Activated CD4-positive, alpha-beta memory T cell treated with anti-CD3 and anti-CD28 coated beads for 36 hours (primary cell): Measurements from ENCODE around the gene GCAT. TPM values are rescaled to one million over a fixed set of nuclear protein-coding genes. Genes with fewer than 3 reads are reported as not detected.

Source experiments
- CTCF ChIA-PET: fragments of 350-600 bp; sonication (Branson Sonifier 250); formaldehyde crosslinking; loops from one replicate; lab custom pipeline; 2021; ENCODE audit warnings: antibody characterized with exemption, inconsistent platforms; lab: Charles Lee
- POLR2A ChIA-PET: fragments of 350-600 bp; sonication (Branson Sonifier 250); formaldehyde crosslinking; loops from one replicate; lab custom pipeline; 2021; ENCODE audit warnings: antibody characterized with exemption; lab: Charles Lee
- DNase-seq: peaks from one replicate; pipeline ENCODE4 v3.0.0-alpha.2; 2020
- H3K27ac Mint-ChIP-seq: one replicate; pipeline ENCODE4 v1.8.0; 2021; ENCODE audit warnings: mixed read lengths
- H3K27me3 Mint-ChIP-seq: one replicate; pipeline ENCODE4 v1.8.0; 2021; ENCODE audit warnings: mixed read lengths
- H3K36me3 Mint-ChIP-seq: one replicate; pipeline ENCODE4 v1.8.0; 2021; ENCODE audit warnings: mixed read lengths
- H3K4me1 Mint-ChIP-seq: one replicate; pipeline ENCODE4 v1.8.0; 2021; ENCODE audit warnings: low read depth, mixed read lengths
- H3K4me3 Mint-ChIP-seq: one replicate; pipeline ENCODE4 v1.8.0; 2021; ENCODE audit warnings: mild to moderate bottlenecking, mixed read lengths
- H3K9me3 Mint-ChIP-seq: one replicate; pipeline ENCODE4 v1.8.0; 2021; ENCODE audit warnings: mixed read lengths
- intact Hi-C: fragments of 100-400 bp; cut with micrococcal nuclease; formaldehyde crosslinking; loops from one replicate; pipeline ENCODE4 v1.15.1; 2023
- total RNA-seq, 2 experiments: library from RNA; stranded (reverse); gene quantifications; one replicate each; pipeline ENCODE4 v1.2.3, GENCODE V29; 2021

The GCAT gene
- total RNA-seq, result 10 to 100 TPM; 21.8 TPM

GRCh38 chr22:37807410-37808293 is at the start of gene GCAT:
TSS of gene GCAT (plus strand) at chr22:37807934. CDS start at chr22:37807968, 34 bp downstream.
- H3K27me3 Mint-ChIP-seq, result peaks cover 46% of the 10 kb centered on the region
- CTCF ChIA-PET, result interaction anchor here (0.7 to 4.0 kb wide), 6 partner anchors 11 to 55 kb away, joined by 3 to 52 read pairs (median 4); partner anchors contain the start of gene ANKRD54
- no peak within 1 kb of the TSS for H3K27ac Mint-ChIP-seq
- peaks cover 33% of the 10 kb centered on the region for H3K4me1 Mint-ChIP-seq
- no peaks in the 10 kb centered on the region for H3K36me3 Mint-ChIP-seq
- peak; percentile 96 for DNase-seq
- intact Hi-C loops, result loop anchor here (2.0 to 5.0 kb wide), 3 partner anchors 37 to 200 kb away; partner anchors contain the start of genes ANKRD54, C22orf23, GGA1 and POLR2F
- POLR2A ChIA-PET, result interaction anchor here (0.7 to 1.9 kb wide), 6 partner anchors 10 to 501 kb away, joined by 3 to 7 read pairs (median 3); partner anchors contain the start of genes ANKRD54 and MICALL1
- H3K9me3 Mint-ChIP-seq, result no peaks in the 10 kb centered on the region
- H3K4me3 Mint-ChIP-seq, result peak within 1 kb of the TSS; percentile 77

GRCh38 chr22:37758694-37759093 is 49.0 kb upstream of the GCAT start:
- H3K4me3 Mint-ChIP-seq, result no peak overlapping the region
- no peaks in the 10 kb centered on the region for H3K27me3 Mint-ChIP-seq
- H3K36me3 Mint-ChIP-seq, result peaks cover 10% of the 10 kb centered on the region
- H3K27ac Mint-ChIP-seq, result no peak overlapping the region
- no peak for DNase-seq
- intact Hi-C loops, result no loop called here
- H3K4me1 Mint-ChIP-seq, result no peaks in the 10 kb centered on the region
- ChIA-PET POLR2A (no interaction called here), CTCF (no interaction called here)
- no peaks in the 10 kb centered on the region for H3K9me3 Mint-ChIP-seq

GRCh38 chr22:37759281-37759680 is 48.5 kb upstream of the GCAT start:
- H3K27ac Mint-ChIP-seq, result no peak overlapping the region
- no peak for DNase-seq
- H3K4me1 Mint-ChIP-seq, result no peaks in the 10 kb centered on the region
- H3K9me3 Mint-ChIP-seq, result no peaks in the 10 kb centered on the region
- H3K36me3 Mint-ChIP-seq, result peaks cover 10% of the 10 kb centered on the region
- H3K4me3 Mint-ChIP-seq, result no peak overlapping the region
- POLR2A ChIA-PET, result no interaction called here
- intact Hi-C loops, result no loop called here
- H3K27me3 Mint-ChIP-seq, result no peaks in the 10 kb centered on the region
- CTCF ChIA-PET, result interaction anchor here (0.6 kb wide), 1 partner anchor 39 kb away, joined by 3 read pairs; no protein-coding TSS in a partner anchor

- intact Hi-C loops, result no loop called here
- POLR2A ChIA-PET, result no interaction called here
- H3K4me3 Mint-ChIP-seq, result no peak overlapping the region
- peaks cover 9% of the 10 kb centered on the region for H3K36me3 Mint-ChIP-seq
- H3K27me3 Mint-ChIP-seq, result no peaks in the 10 kb centered on the region
- no peak for DNase-seq
- H3K9me3 Mint-ChIP-seq, result no peaks in the 10 kb centered on the region
- no peaks in the 10 kb centered on the region for H3K4me1 Mint-ChIP-seq
- CTCF ChIA-PET, result no interaction called here
- no peak overlapping the region for H3K27ac Mint-ChIP-seq
Observed at GRCh38 chr22:37760152-37760551, 47.6 kb upstream of the GCAT start.

- DNase-seq, result no peak
- no peaks in the 10 kb centered on the region for H3K4me1 Mint-ChIP-seq
- ChIA-PET CTCF (no interaction called here), POLR2A (no interaction called here)
- peaks cover 8% of the 10 kb centered on the region for H3K36me3 Mint-ChIP-seq
- no peaks in the 10 kb centered on the region for H3K27me3 Mint-ChIP-seq
- no peaks in the 10 kb centered on the region for H3K9me3 Mint-ChIP-seq
- intact Hi-C loops, result no loop called here
- H3K27ac Mint-ChIP-seq, result no peak overlapping the region
- H3K4me3 Mint-ChIP-seq, result no peak overlapping the region
Observed at GRCh38 chr22:37762389-37762836, 45.3 kb upstream of the GCAT start.

GRCh38 chr22:37763012-37763411 is 44.7 kb upstream of the GCAT start:
- intact Hi-C loops, result no loop called here
- CTCF ChIA-PET, result no interaction called here
- H3K4me1 Mint-ChIP-seq, result no peaks in the 10 kb centered on the region
- peaks cover 8% of the 10 kb centered on the region for H3K36me3 Mint-ChIP-seq
- H3K27ac Mint-ChIP-seq, result no peak overlapping the region
- H3K4me3 Mint-ChIP-seq, result no peak overlapping the region
- no peak for DNase-seq
- H3K9me3 Mint-ChIP-seq, result no peaks in the 10 kb centered on the region
- H3K27me3 Mint-ChIP-seq, result no peaks in the 10 kb centered on the region
- POLR2A ChIA-PET, result no interaction called here

- Mint-ChIP-seq H3K27me3 (no peaks in the 10 kb centered on the region), H3K9me3 (no peaks in the 10 kb centered on the region), H3K27ac (no peak overlapping the region), H3K4me1 (no peaks in the 10 kb centered on the region), H3K4me3 (no peak overlapping the region), H3K36me3 (peaks cover 4% of the 10 kb centered on the region)
- no peak for DNase-seq
- ChIA-PET CTCF (no interaction called here), POLR2A (interaction anchor here (0.9 kb wide), 1 partner anchor 17 kb away, joined by 4 read pairs; no protein-coding TSS in a partner anchor)
- intact Hi-C loops, result no loop called here
Observed at GRCh38 chr22:37763652-37764051, 44.1 kb upstream of the GCAT start.

- no peak for DNase-seq
- intact Hi-C loops, result no loop called here
Observed at GRCh38 chr22:37764622-37765021, 43.1 kb upstream of the GCAT start.

GRCh38 chr22:37765498-37765897 is 42.2 kb upstream of the GCAT start:
- ChIA-PET POLR2A (no interaction called here), CTCF (no interaction called here)
- DNase-seq, result no peak
- no peak overlapping the region for H3K27ac Mint-ChIP-seq
- H3K36me3 Mint-ChIP-seq, result peaks cover 1% of the 10 kb centered on the region
- intact Hi-C loops, result no loop called here
- no peaks in the 10 kb centered on the region for H3K9me3 Mint-ChIP-seq
- H3K27me3 Mint-ChIP-seq, result no peaks in the 10 kb centered on the region
- no peak overlapping the region for H3K4me3 Mint-ChIP-seq
- H3K4me1 Mint-ChIP-seq, result no peaks in the 10 kb centered on the region

More at GRCh38 chr22:37764622-37765021, 43.1 kb upstream of the GCAT start:
- POLR2A ChIA-PET, result interaction anchor here (0.9 kb wide), 1 partner anchor 18 kb away, joined by 4 read pairs; no protein-coding TSS in a partner anchor
- Mint-ChIP-seq H3K9me3 (no peaks in the 10 kb centered on the region), H3K27ac (no peak overlapping the region), H3K36me3 (peaks cover 4% of the 10 kb centered on the region), H3K4me1 (no peaks in the 10 kb centered on the region), H3K4me3 (no peak overlapping the region), H3K27me3 (no peaks in the 10 kb centered on the region)
- CTCF ChIA-PET, result no interaction called here

- H3K4me3 Mint-ChIP-seq, result no peak overlapping the region
- no peaks in the 10 kb centered on the region for H3K9me3 Mint-ChIP-seq
- CTCF ChIA-PET, result no interaction called here
- no peak overlapping the region for H3K27ac Mint-ChIP-seq
- peaks cover 4% of the 10 kb centered on the region for H3K36me3 Mint-ChIP-seq
- POLR2A ChIA-PET, result no interaction called here
- H3K4me1 Mint-ChIP-seq, result no peaks in the 10 kb centered on the region
- H3K27me3 Mint-ChIP-seq, result no peaks in the 10 kb centered on the region
- intact Hi-C loops, result no loop called here
- DNase-seq, result no peak
Observed at GRCh38 chr22:37765953-37766576, 41.7 kb upstream of the GCAT start.

- Mint-ChIP-seq H3K4me1 (no peaks in the 10 kb centered on the region), H3K4me3 (no peak overlapping the region), H3K36me3 (peaks cover 5% of the 10 kb centered on the region), H3K27me3 (no peaks in the 10 kb centered on the region), H3K27ac (no peak overlapping the region), H3K9me3 (no peaks in the 10 kb centered on the region)
- ChIA-PET CTCF (interaction anchor here (0.7 to 1.5 kb wide), 2 partner anchors 9 to 201 kb away, joined by 3 to 6 read pairs; no protein-coding TSS in a partner anchor), POLR2A (no interaction called here)
- DNase-seq, result no peak
- intact Hi-C loops, result no loop called here
Observed at GRCh38 chr22:37768273-37768672, 39.5 kb upstream of the GCAT start.

- H3K27me3 Mint-ChIP-seq, result no peaks in the 10 kb centered on the region
- DNase-seq, result no peak
- intact Hi-C loops, result no loop called here
- ChIA-PET CTCF (no interaction called here), POLR2A (no interaction called here)
- H3K9me3 Mint-ChIP-seq, result no peaks in the 10 kb centered on the region
- no peak overlapping the region for H3K4me3 Mint-ChIP-seq
- H3K36me3 Mint-ChIP-seq, result peaks cover 5% of the 10 kb centered on the region
- no peaks in the 10 kb centered on the region for H3K4me1 Mint-ChIP-seq
- H3K27ac Mint-ChIP-seq, result no peak overlapping the region
Observed at GRCh38 chr22:37769056-37769455, 38.7 kb upstream of the GCAT start.
